NB4 (cell line): ENCODE results near the gene CAMKK1.

Experiments
- DNase-seq: peaks from one replicate; pipeline ENCODE4 v3.0.0; 2010; ENCODE audit warnings: low read depth
- H3K4me3 ChIP-seq: one replicate; pipeline ENCODE4 v1.5.1; 2011; ENCODE audit warnings: mild to moderate bottlenecking, low read depth, low read length, moderate library complexity
- CTCF ChIP-seq: IDR thresholded peaks from one replicate; pipeline ENCODE4 v1.5.1; 2012; ENCODE audit warnings: low read depth, low read length
- MAX ChIP-seq: IDR thresholded peaks from 2 replicates; pipeline ENCODE4 v1.6.1; 2011; ENCODE audit warnings: low read depth, low read length
- MYC ChIP-seq: IDR thresholded peaks from 2 replicates; pipeline ENCODE4 v1.6.1; 2011; ENCODE audit warnings: low read depth, low read length
- POLR2A ChIP-seq: IDR thresholded peaks from 2 replicates; pipeline ENCODE4 v1.6.1; 2011; ENCODE audit warnings: mild to moderate bottlenecking; ENCODE audit not compliant: insufficient read length; ENCODE audit errors: extremely low read depth

The CAMKK1 gene

DNA sequence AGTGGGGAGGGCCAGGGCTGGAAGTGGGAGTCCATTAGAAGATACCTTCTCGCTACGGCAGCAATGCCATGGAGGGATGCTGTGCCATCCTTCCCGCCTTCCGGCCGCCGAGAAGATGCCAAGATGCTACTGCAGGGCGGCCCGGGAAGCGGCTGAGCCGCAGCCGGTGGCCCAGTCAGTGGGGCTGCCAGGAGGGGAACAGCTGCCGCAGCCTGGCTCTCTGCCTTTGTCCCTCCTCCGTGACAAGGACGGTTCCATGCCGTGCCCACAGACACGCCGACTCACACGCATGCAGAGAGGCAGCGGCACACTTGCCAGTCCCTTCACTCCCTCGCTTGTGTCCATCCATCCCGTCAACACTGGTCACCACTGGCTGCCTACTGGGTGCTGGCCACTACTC is 26.6 kb downstream of the CAMKK1 start:
- TF ChIP-seq CTCF, result no peak
- TF ChIP-seq POLR2A, result no peak
- no peak for DNase-seq
- no peak overlapping the region for H3K4me3 ChIP-seq

GRCh38 chr17:3865176-3865575 is 27.7 kb downstream of the CAMKK1 start:
- TF ChIP-seq CTCF (no peak), POLR2A (no peak), MAX (no peak), MYC (no peak)
- no peak overlapping the region for H3K4me3 ChIP-seq
- no peak for DNase-seq

DNA sequence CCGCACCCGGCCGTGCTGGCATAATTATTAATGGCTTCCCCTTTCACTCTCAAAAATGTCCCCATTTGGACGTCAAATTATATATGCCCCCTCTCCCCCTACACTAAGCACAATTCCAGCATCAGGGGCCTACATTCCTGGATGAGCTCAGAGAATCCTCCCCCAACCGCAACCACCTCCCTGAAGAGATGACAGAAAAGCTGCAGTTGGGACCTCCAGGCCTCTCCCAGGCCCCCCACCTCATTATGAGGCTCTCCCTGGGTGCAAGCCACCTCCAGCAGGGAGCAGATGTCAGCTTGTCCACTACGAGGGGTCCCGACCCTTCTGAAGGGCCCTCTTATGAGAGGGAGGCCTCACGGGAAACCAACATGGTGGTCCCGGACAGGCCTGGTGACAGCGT is 28.3 kb downstream of the CAMKK1 start:
- DNase-seq, result no peak
- TF ChIP-seq CTCF, result no peak
- no peak for TF ChIP-seq POLR2A
- TF ChIP-seq MAX, result no peak
- TF ChIP-seq MYC, result no peak

GRCh38 chr17:3861761-3862681 is 30.8 kb downstream of the CAMKK1 start:
- TF ChIP-seq MAX (no peak), POLR2A (no peak), CTCF (no peak), MYC (no peak)
- no peak for DNase-seq
- no peak overlapping the region for H3K4me3 ChIP-seq

More for the DNA sequence above, 28.3 kb downstream of the CAMKK1 start:
- no peak overlapping the region for H3K4me3 ChIP-seq

GRCh38 chr17:3860939-3861700 is 31.7 kb downstream of the CAMKK1 start:
- TF ChIP-seq CTCF (no peak), MYC (no peak), POLR2A (no peak), MAX (no peak)
- no peak for DNase-seq
- no peak overlapping the region for H3K4me3 ChIP-seq
